Fibroblast of the aortic adventitia (primary cell): ENCODE measurements around the gene QRFP. TPM values are rescaled to one million over a fixed set of nuclear protein-coding genes. Genes with fewer than 3 reads are reported as not detected.

Source experiments
- DNase-seq: peaks from one replicate; pipeline ENCODE4 v3.0.0-alpha.2; 2010; ENCODE audit warnings: low read depth
- H3K4me3 ChIP-seq: 2 replicates; pipeline ENCODE4 v1.5.1; 2011; ENCODE audit warnings: low read depth, mild to moderate bottlenecking, control low read depth, low read length, moderate library complexity
- CTCF ChIP-seq: IDR thresholded peaks from 2 replicates; pipeline ENCODE4 v1.5.1; 2011; ENCODE audit warnings: mild to moderate bottlenecking, low read length, control low read depth, inconsistent platforms; ENCODE audit not compliant: insufficient read depth
- total RNA-seq: library from RNA; depleted of rRNA; stranded (reverse); fragments of >200 nt; gene quantifications from 2 replicates; pipeline ENCODE4 v1.2.3, GENCODE V29; 2012; ENCODE audit warnings: low replicate concordance

QRFP gene
- total RNA-seq, 1 donor = not detected

GRCh38 chr9:130929571-130930038 lies 33.0 kb upstream of the QRFP start:
- DNase-seq = no peak
- no peak for TF ChIP-seq CTCF
- no peak overlapping the region for H3K4me3 ChIP-seq

- TF ChIP-seq CTCF = no peak
- no peak overlapping the region for H3K4me3 ChIP-seq
- peak; percentile 53 for DNase-seq
Observed at GRCh38 chr9:130927995-130928900, 31.6 kb upstream of the QRFP start.

- no peak overlapping the region for H3K4me3 ChIP-seq
- no peak for DNase-seq
Observed at GRCh38 chr9:130927338-130927737, 30.7 kb upstream of the QRFP start.

GRCh38 chr9:130925050-130925678 lies 28.6 kb upstream of the QRFP start:
- TF ChIP-seq CTCF = no peak
- no peak for DNase-seq
- H3K4me3 ChIP-seq = no peak overlapping the region

More at GRCh38 chr9:130927338-130927737, 30.7 kb upstream of the QRFP start:
- no peak for TF ChIP-seq CTCF

- no peak for TF ChIP-seq CTCF
- no peak overlapping the region for H3K4me3 ChIP-seq
- no peak for DNase-seq
Observed at GRCh38 chr9:130924448-130924788, 27.8 kb upstream of the QRFP start.

GRCh38 chr9:130923611-130924447 lies 27.2 kb upstream of the QRFP start:
- no peak overlapping the region for H3K4me3 ChIP-seq
- no peak for TF ChIP-seq CTCF
- DNase-seq = no peak
